ENCODE data around the gene RMC1.

- no peak for TF ChIP-seq POLR2AphosphoS5 (IDR thresholded peaks at IDR 0.05; ENCODE audit: low read depth, low read length)
- TF ChIP-seq POU2F2 (IDR thresholded peaks at IDR 0.05; ENCODE audit: low read depth, low read length): no peak
- no peak for TF ChIP-seq POLR2A (IDR thresholded peaks at IDR 0.05; ENCODE audit: low read depth, low read length)
Observed at GRCh38 chr18:23521271-23521670, 18.0 kb downstream of the RMC1 start.

Data from GM12891 (cell line).